CD8-positive, alpha-beta memory T cell (primary cell): ENCODE data around the gene HCN2. TPM values are rescaled to one million over a fixed set of nuclear protein-coding genes. Genes with fewer than 3 reads are reported as not detected.
A peak's percentile ranks its signal among the peaks of the same experiment; 100 is the strongest.

Source experiments
- CTCF ChIA-PET: fragments of 350-600 bp; sonication (Branson Sonifier 250); formaldehyde crosslinking; loops from one replicate; lab custom pipeline; 2021; ENCODE audit warnings: antibody characterized with exemption; lab: Charles Lee
- POLR2A ChIA-PET: fragments of 350-600 bp; sonication (Branson Sonifier 250); formaldehyde crosslinking; loops from one replicate; lab custom pipeline; 2021; ENCODE audit warnings: antibody characterized with exemption; lab: Charles Lee
- DNase-seq, 5 donors: peaks; one replicate each; pipeline versions ENCODE4 v3.0.0 to v3.0.0-alpha.2; 2020 to 2022; ENCODE audit warnings: mixed read lengths in 1 of 5
- H3K27ac ChIP-seq: one replicate; pipeline ENCODE4 v1.7.0; 2013; ENCODE audit warnings: low read depth, mild to moderate bottlenecking, low read length, moderate library complexity
- H3K27me3 ChIP-seq: 2 replicates; pipeline ENCODE4 v1.7.0; 2013; ENCODE audit warnings: low read length, mild to moderate bottlenecking; ENCODE audit not compliant: insufficient read depth, poor library complexity, severe bottlenecking
- H3K36me3 ChIP-seq: 2 replicates; pipeline ENCODE4 v1.7.0; 2013; ENCODE audit warnings: mild to moderate bottlenecking, low read length, moderate library complexity; ENCODE audit not compliant: insufficient read depth
- H3K4me1 ChIP-seq: 2 replicates; pipeline ENCODE4 v1.7.0; 2013; ENCODE audit warnings: mild to moderate bottlenecking, low read length, moderate library complexity; ENCODE audit not compliant: insufficient read depth
- H3K4me3 ChIP-seq: 2 replicates; pipeline ENCODE4 v1.7.0; 2013; ENCODE audit warnings: mild to moderate bottlenecking, low read length
- H3K9me3 ChIP-seq: 2 replicates; pipeline ENCODE4 v1.7.0; 2013; ENCODE audit warnings: mild to moderate bottlenecking, low read length
- H3K27ac Mint-ChIP-seq, 8 donors: one replicate each; pipeline ENCODE4 v1.8.0; 2020 to 2021; ENCODE audit warnings: mixed read lengths in 8 of 8, mild to moderate bottlenecking in 6 of 8, inconsistent platforms in 3 of 8, moderate library complexity in 3 of 8
- H3K27me3 Mint-ChIP-seq, 2 donors: one replicate each; pipeline ENCODE4 v1.8.0; 2020 to 2021; ENCODE audit warnings: mixed read lengths in 2 of 2, mild to moderate bottlenecking in 1 of 2, moderate library complexity in 1 of 2
- H3K36me3 Mint-ChIP-seq, 3 donors: one replicate each; pipeline ENCODE4 v1.8.0; 2020 to 2021; ENCODE audit warnings: mixed read lengths in 3 of 3, inconsistent platforms in 1 of 3, mild to moderate bottlenecking in 1 of 3
- H3K4me1 Mint-ChIP-seq, 3 donors: one replicate each; pipeline ENCODE4 v1.8.0; 2020 to 2021; ENCODE audit warnings: mixed read lengths in 3 of 3, inconsistent platforms in 1 of 3, mild to moderate bottlenecking in 1 of 3
- H3K4me3 Mint-ChIP-seq, 7 donors: one replicate each; pipeline ENCODE4 v1.8.0; 2020 to 2021; ENCODE audit warnings: mixed read lengths in 7 of 7, mild to moderate bottlenecking in 6 of 7, moderate library complexity in 4 of 7, inconsistent platforms in 2 of 7
- H3K9me3 Mint-ChIP-seq, 5 donors: one replicate each; pipeline ENCODE4 v1.8.0; 2020 to 2022; ENCODE audit warnings: mixed read lengths in 5 of 5, mild to moderate bottlenecking in 3 of 5, moderate library complexity in 2 of 5, inconsistent platforms in 1 of 5
- polyA plus RNA-seq: library from polyadenylated mRNA; unstranded; fragments of 300-500 nt; fragmentation: Illumina TruSeq; gene quantifications from one replicate; pipeline ENCODE4 v1.2.3, GENCODE V29; 2021
- total RNA-seq, 2 experiments: library from RNA; stranded (reverse); gene quantifications; one replicate each; pipeline ENCODE4 v1.2.3, GENCODE V29; 2021

Gene HCN2
- total and polyA plus RNA-seq, 3 experiments from 2014 or later: 0.42 to 0.48 TPM; not detected in 1

- DNase-seq: peak in 4 of 5 donors; percentile 27 to 70 (median 42)
- H3K9me3 Mint-ChIP-seq: no peaks in the 10 kb centered on the region
- ChIA-PET POLR2A (no interaction called here), CTCF (no interaction called here)
- H3K36me3 Mint-ChIP-seq: peaks cover 0 to 6% (median 2%) of the 10 kb centered on the region in 3 donors
- peaks cover 13 to 26% (median 23%) of the 10 kb centered on the region in 3 donors for H3K4me1 Mint-ChIP-seq
- Histone ChIP-seq H3K27ac (peak overlapping the region; percentile 73), H3K4me1 (peaks cover 18% of the 10 kb centered on the region), H3K27me3 (no peaks in the 10 kb centered on the region), H3K4me3 (peak overlapping the region; percentile 83), H3K9me3 (no peaks in the 10 kb centered on the region), H3K36me3 (no peaks in the 10 kb centered on the region)
- no peaks in the 10 kb centered on the region for H3K27me3 Mint-ChIP-seq
- peak overlapping the region in 7 of 8 donors; percentile 71 to 98 (median 94) for H3K27ac Mint-ChIP-seq
- H3K4me3 Mint-ChIP-seq: peak overlapping the region; percentile 76 to 95 (median 90)
These were observed 21.8 kb downstream of the HCN2 start for GRCh38 chr19:611481-611868.

- Mint-ChIP-seq H3K9me3 (no peaks in the 10 kb centered on the region), H3K4me3 (no peak overlapping the region), H3K27ac (peak overlapping the region in 2 of 8 donors; percentile 41 to 88), H3K27me3 (no peaks in the 10 kb centered on the region), H3K36me3 (peaks cover 0 to 11% (median 2%) of the 10 kb centered on the region in 3 donors), H3K4me1 (peaks cover 13 to 26% (median 23%) of the 10 kb centered on the region in 3 donors)
- H3K27ac ChIP-seq: no peak overlapping the region
- ChIA-PET POLR2A (no interaction called here), CTCF (interaction anchor here (1.3 kb wide), 1 partner anchor 19 kb away, joined by 3 read pairs; no protein-coding TSS in a partner anchor)
- H3K36me3 ChIP-seq: no peaks in the 10 kb centered on the region
- H3K27me3 ChIP-seq: no peaks in the 10 kb centered on the region
- peaks cover 18% of the 10 kb centered on the region for H3K4me1 ChIP-seq
- no peaks in the 10 kb centered on the region for H3K9me3 ChIP-seq
- no peak for DNase-seq
- no peak overlapping the region for H3K4me3 ChIP-seq
These were observed 23.3 kb downstream of the HCN2 start for GRCh38 chr19:612941-613340.

GRCh38 chr19:613732-614567 lies 24.3 kb downstream of the HCN2 start:
- ChIA-PET POLR2A (no interaction called here), CTCF (no interaction called here)
- Mint-ChIP-seq H3K36me3 (peaks cover 0 to 21% (median 2%) of the 10 kb centered on the region in 3 donors), H3K4me1 (peaks cover 13 to 26% (median 23%) of the 10 kb centered on the region in 3 donors), H3K27ac (peak overlapping the region in 1 of 8 donors; percentile 50), H3K9me3 (no peaks in the 10 kb centered on the region), H3K4me3 (peak overlapping the region in 1 of 7 donors; percentile 67), H3K27me3 (no peaks in the 10 kb centered on the region)
- Histone ChIP-seq H3K27ac (no peak overlapping the region), H3K27me3 (no peaks in the 10 kb centered on the region), H3K4me3 (no peak overlapping the region), H3K9me3 (no peaks in the 10 kb centered on the region), H3K4me1 (peaks cover 18% of the 10 kb centered on the region), H3K36me3 (no peaks in the 10 kb centered on the region)
- no peak for DNase-seq

GRCh38 chr19:615619-616018 lies 25.9 kb downstream of the HCN2 start:
- Mint-ChIP-seq H3K27ac (peak overlapping the region in 1 of 8 donors; percentile 75), H3K36me3 (peaks cover 0 to 33% (median 2%) of the 10 kb centered on the region in 3 donors), H3K4me1 (peaks cover 11 to 21% (median 19%) of the 10 kb centered on the region in 3 donors), H3K27me3 (no peaks in the 10 kb centered on the region), H3K9me3 (no peaks in the 10 kb centered on the region), H3K4me3 (peak overlapping the region in 4 of 7 donors; percentile 54 to 66 (median 62))
- POLR2A ChIA-PET: no interaction called here
- H3K27me3 ChIP-seq: no peaks in the 10 kb centered on the region
- H3K27ac ChIP-seq: no peak overlapping the region
- H3K4me1 ChIP-seq: peaks cover 11% of the 10 kb centered on the region
- CTCF ChIA-PET: no interaction called here
- no peak overlapping the region for H3K4me3 ChIP-seq
- H3K36me3 ChIP-seq: no peaks in the 10 kb centered on the region
- no peaks in the 10 kb centered on the region for H3K9me3 ChIP-seq
- DNase-seq: no peak

GRCh38 chr19:616062-616700 lies 26.5 kb downstream of the HCN2 start:
- ChIA-PET CTCF (no interaction called here), POLR2A (no interaction called here)
- Mint-ChIP-seq H3K27me3 (no peaks in the 10 kb centered on the region), H3K4me3 (no peak overlapping the region), H3K9me3 (no peaks in the 10 kb centered on the region), H3K27ac (no peak overlapping the region), H3K4me1 (peaks cover 7 to 15% (median 14%) of the 10 kb centered on the region in 3 donors), H3K36me3 (peaks cover 0 to 31% (median 2%) of the 10 kb centered on the region in 3 donors)
- H3K27me3 ChIP-seq: no peaks in the 10 kb centered on the region
- H3K4me3 ChIP-seq: no peak overlapping the region
- H3K9me3 ChIP-seq: no peaks in the 10 kb centered on the region
- no peak overlapping the region for H3K27ac ChIP-seq
- no peak for DNase-seq
- no peaks in the 10 kb centered on the region for H3K36me3 ChIP-seq
- peaks cover 6% of the 10 kb centered on the region for H3K4me1 ChIP-seq

- Histone ChIP-seq H3K27me3 (no peaks in the 10 kb centered on the region), H3K36me3 (no peaks in the 10 kb centered on the region), H3K9me3 (no peaks in the 10 kb centered on the region), H3K4me3 (no peak overlapping the region), H3K27ac (no peak overlapping the region), H3K4me1 (no peaks in the 10 kb centered on the region)
- H3K4me3 Mint-ChIP-seq: no peak overlapping the region
- no peak overlapping the region for H3K27ac Mint-ChIP-seq
- ChIA-PET POLR2A (no interaction called here), CTCF (interaction anchor here (1.1 kb wide), 1 partner anchor 28 kb away, joined by 3 read pairs; no protein-coding TSS in a partner anchor)
- H3K9me3 Mint-ChIP-seq: no peaks in the 10 kb centered on the region
- H3K27me3 Mint-ChIP-seq: no peaks in the 10 kb centered on the region
- DNase-seq: no peak
- H3K36me3 Mint-ChIP-seq: peaks cover 0 to 34% (median 2%) of the 10 kb centered on the region in 3 donors
- H3K4me1 Mint-ChIP-seq: peaks cover 3 to 8% (median 7%) of the 10 kb centered on the region in 3 donors
These were observed 27.3 kb downstream of the HCN2 start for GRCh38 chr19:616747-617526.

- Mint-ChIP-seq H3K27me3 (no peaks in the 10 kb centered on the region), H3K4me3 (no peak overlapping the region), H3K27ac (no peak overlapping the region), H3K4me1 (peaks cover 3 to 5% (median 3%) of the 10 kb centered on the region in 3 donors), H3K36me3 (peaks cover 0 to 36% (median 2%) of the 10 kb centered on the region in 3 donors), H3K9me3 (no peaks in the 10 kb centered on the region)
- Histone ChIP-seq H3K9me3 (no peaks in the 10 kb centered on the region), H3K4me3 (no peak overlapping the region), H3K27me3 (no peaks in the 10 kb centered on the region), H3K27ac (no peak overlapping the region), H3K4me1 (no peaks in the 10 kb centered on the region), H3K36me3 (no peaks in the 10 kb centered on the region)
- DNase-seq: no peak
- CTCF ChIA-PET: interaction anchor here (1.1 kb wide), 1 partner anchor 27 kb away, joined by 3 read pairs; no protein-coding TSS in a partner anchor
- POLR2A ChIA-PET: no interaction called here
These were observed 28.0 kb downstream of the HCN2 start for GRCh38 chr19:617551-618246.
